ENCODE results near the gene TTC22.

Gene TTC22

DNA sequence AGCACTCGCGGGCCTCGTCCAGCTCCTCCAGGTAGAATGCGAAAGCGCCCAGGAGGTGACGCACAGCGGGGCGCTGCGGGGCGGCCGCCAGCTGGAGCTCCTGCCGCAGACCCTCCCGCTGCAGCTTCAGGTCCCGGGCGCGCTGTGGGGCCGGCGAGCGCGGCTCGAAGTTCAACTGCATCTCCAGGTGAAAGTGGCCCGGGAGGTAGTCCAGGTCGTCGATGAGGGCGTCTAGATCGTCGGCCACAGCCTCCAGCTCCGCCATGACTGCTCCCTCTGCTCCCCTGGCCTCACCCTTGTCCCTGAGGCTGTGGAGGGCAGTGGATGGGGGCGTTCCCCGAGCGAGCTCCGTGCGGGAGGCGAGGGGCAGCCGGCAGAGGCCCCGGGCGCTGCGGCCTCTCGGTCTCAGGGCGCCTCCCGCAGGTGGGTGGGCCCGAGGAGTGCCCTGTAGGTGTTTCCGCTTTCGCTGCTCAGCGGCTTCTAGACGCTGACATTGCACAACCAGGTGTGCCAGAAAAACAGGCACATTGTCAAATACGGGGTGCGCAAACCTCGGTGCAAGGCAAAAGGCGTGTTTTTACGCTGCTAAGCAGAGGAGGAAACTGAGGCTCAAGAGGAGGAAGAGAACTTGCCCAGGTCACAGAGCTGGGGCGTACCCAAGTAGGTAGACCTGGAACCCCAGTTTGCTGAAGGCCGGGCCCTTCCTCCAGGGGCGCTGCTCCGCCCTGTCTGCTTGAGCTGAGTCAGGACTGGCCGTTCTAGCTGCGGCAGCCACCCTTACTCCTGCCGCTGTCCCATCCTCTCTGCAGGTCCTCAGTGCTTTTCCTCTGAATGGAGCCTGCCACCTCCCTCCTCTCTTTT lies at the start of gene TTC22:
Gene TTC22 (minus strand): TSS at position 425 of the 861 bp plus-strand sequence. CDS start 160 bp downstream, at position 265.
- ATAC-seq (replicated peaks): peak; percentile 93
- H3K4me1 Mint-ChIP-seq: peaks cover 21 to 32% of the 10 kb centered on the region in 2 donors

DNA sequence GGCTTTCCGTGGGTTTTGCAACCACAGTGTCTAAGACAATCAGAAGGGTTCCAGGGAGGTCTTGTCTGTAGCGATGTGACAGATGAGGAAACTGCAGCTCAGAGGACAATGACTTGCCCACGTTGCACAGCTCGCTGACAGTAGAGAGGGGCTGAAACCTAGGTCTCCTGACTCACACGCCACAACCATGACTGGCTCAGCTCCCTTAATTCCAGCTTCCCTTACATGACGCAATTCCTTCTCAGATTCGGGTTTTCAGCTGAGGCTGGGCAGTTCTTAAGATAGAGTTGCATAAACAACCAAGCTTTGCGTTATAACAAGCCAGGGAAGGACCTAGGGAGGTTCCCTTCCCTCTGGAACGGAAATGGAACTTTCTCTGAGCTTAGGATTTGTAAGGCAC lies 49.6 kb upstream of the TTC22 start:
- Mint-ChIP-seq H3K27me3 (no peaks in the 10 kb centered on the region), H3K36me3 (peaks cover 55 to 79% of the 10 kb centered on the region in 2 donors), H3K27ac (no peak overlapping the region), H3K9me3 (no peaks in the 10 kb centered on the region), H3K4me3 (no peak overlapping the region), H3K4me1 (no peaks in the 10 kb centered on the region)
- ATAC-seq (replicated peaks): no peak
- DNase-seq: no peak

More for the DNA sequence above, at the start of gene TTC22:
- Mint-ChIP-seq H3K9me3 (no peaks in the 10 kb centered on the region), H3K4me3 (peak within 1 kb of the TSS; percentile 88 to 91), H3K27ac (peak within 1 kb of the TSS; percentile 60), H3K36me3 (peaks cover 5 to 6% of the 10 kb centered on the region in 2 donors), H3K27me3 (no peaks in the 10 kb centered on the region)
- DNase-seq: peak; percentile 64

DNA sequence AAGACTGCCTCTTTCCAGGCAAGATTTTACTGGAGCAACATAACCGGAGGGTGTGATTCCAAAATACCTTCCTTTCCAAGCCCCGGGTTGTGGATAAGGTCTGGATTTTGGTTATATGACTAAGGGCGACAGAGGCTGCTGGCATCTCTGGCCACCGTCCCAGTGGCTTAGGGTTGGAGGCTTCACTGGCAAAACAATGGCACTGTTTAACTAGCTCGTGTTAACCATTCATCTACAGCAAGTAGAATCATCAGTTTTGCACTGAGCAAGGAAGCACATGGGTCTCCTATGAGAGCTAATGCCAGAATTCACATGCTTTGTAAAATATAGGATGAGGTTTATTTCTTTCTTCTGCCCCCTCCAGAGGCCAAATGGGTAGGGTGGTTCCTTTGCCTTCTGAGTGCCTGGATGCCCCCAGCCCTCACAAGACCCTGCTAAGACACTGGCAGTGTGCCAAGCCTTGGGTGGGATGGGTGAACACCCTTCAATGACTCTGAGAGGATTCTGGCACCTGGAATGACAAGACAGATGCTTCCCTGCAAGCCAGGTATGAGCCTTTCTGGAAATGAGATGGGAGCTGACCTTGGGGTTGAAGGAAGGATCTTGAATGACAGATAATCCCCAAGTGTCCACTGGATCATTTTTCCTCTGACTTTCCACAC lies 49.1 kb upstream of the TTC22 start:
- Mint-ChIP-seq H3K4me1 (no peaks in the 10 kb centered on the region), H3K27me3 (no peaks in the 10 kb centered on the region), H3K9me3 (no peaks in the 10 kb centered on the region), H3K36me3 (peaks cover 55 to 76% of the 10 kb centered on the region in 2 donors), H3K4me3 (no peak overlapping the region), H3K27ac (no peak overlapping the region)
- ATAC-seq (replicated peaks) (no peak), DNase-seq (no peak)

DNA sequence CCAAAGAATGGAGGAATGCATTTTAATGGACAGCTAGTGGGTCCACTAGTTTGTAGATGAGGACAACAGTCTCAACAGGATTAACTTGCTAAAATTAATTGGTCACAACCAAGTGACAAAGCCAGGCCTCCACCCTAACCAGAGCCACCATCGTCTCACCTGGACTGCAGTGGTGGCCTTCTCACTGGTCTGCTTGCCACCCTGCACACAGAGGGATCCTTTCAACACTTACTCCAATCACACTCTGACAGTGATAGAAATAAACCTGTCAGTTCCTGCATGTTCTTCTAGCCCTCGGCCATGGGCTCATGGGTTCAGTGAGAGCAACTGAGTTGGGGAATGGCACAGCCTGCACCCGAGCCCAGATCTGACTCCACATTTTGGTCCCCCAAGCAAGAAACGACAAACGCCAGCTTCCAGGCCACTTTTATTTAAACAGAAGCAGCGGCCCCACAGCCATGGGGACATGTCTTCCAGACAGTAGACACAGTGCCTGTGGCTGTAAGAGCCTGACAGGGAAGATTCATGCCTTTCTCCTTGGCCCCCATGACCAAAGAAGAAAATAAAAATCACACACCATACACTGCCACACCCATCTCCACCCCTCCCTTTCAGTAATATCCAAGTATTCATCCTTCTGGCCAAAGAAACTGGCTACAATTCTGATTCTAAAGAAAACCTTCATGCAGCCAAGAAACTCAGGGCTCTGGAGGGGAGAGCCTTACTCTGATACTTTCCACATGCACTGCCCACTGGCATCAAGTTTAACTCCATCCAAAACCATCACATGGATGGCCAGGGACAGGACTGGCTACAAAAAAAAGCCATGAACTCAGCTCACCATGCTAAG lies 48.3 kb upstream of the TTC22 start:
- peaks cover 52 to 70% of the 10 kb centered on the region in 2 donors for H3K36me3 Mint-ChIP-seq
- DNase-seq (no peak), ATAC-seq (replicated peaks) (no peak)
- H3K9me3 Mint-ChIP-seq: no peaks in the 10 kb centered on the region
- no peak overlapping the region for H3K4me3 Mint-ChIP-seq
- H3K27ac Mint-ChIP-seq: no peak overlapping the region
- no peaks in the 10 kb centered on the region for H3K4me1 Mint-ChIP-seq
- H3K27me3 Mint-ChIP-seq: no peaks in the 10 kb centered on the region

DNA sequence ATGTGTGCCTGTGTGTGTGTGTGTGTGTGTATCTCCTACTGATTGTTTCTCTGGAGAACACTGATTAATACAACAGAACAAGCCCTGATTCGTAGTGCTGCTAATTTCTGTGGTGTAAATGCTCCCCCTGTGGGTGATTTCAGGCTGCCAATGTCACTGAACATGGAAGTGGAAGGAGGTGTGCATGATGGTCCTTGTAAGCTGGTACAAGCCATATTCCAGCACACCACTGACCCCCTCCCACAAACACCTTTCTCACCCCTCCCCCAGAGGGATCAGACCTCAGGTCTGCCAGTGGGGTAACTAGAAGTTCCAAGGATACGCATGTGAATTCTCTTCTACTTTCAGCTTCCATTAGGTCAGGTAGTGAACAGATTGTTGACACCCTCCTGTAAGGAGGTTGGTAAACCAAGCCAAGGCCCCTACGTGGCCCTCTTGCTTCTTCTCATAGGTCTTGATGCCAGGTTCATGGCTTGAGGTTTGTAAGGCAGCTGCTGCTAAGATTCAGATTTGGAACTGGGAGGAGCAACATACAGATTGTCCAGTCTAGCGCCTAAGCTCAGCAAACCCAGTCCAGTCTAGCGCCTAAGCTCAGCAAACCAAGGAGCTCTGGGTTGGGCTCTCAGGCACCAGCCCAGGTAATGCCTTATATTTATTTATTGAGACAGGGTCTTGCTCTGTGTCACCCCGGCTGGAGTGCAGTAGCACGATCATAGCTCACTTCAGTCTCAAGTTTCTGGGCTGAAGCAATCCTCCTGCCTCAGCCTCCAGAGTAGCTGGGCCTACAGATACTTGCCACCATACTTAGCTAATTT lies 47.2 kb upstream of the TTC22 start:
- H3K36me3 Mint-ChIP-seq: peaks cover 45 to 65% of the 10 kb centered on the region in 2 donors
- DNase-seq (no peak), ATAC-seq (replicated peaks) (no peak)
- no peak overlapping the region for H3K4me3 Mint-ChIP-seq
- H3K4me1 Mint-ChIP-seq: no peaks in the 10 kb centered on the region
- H3K27ac Mint-ChIP-seq: no peak overlapping the region
- H3K9me3 Mint-ChIP-seq: no peaks in the 10 kb centered on the region
- no peaks in the 10 kb centered on the region for H3K27me3 Mint-ChIP-seq

DNA sequence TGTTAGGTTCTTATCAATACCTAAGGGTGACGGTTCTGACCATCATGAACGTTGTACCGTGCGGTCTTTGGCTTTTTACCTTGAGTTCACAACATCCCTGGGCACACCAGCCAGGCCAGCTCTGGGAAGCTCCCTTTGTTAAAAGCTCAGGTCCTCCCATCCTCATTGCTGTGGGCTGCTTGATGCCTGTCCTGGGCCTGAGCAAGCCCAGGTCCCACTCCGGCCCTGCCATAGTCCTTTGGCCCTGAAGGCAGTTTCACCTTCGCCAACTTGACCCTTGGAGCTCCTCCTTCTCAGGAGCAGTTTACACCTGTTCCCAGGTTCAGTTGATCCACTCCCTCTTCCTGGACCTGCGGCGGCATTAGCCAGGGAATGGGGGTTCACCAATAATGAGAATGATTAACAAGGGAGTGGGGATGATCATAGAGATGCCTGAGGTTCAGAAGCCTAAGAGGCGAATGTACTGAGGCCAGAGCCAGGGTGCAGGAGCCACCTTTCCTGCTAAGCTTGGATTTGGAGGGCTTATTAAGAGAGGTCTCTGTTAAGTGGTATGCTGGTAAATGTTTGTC lies 45.7 kb upstream of the TTC22 start:
- Mint-ChIP-seq H3K36me3 (peaks cover 33 to 50% of the 10 kb centered on the region in 2 donors), H3K4me3 (no peak overlapping the region), H3K27me3 (no peaks in the 10 kb centered on the region), H3K9me3 (no peaks in the 10 kb centered on the region), H3K4me1 (no peaks in the 10 kb centered on the region), H3K27ac (no peak overlapping the region)
- DNase-seq: no peak
- ATAC-seq (replicated peaks): no peak

DNA sequence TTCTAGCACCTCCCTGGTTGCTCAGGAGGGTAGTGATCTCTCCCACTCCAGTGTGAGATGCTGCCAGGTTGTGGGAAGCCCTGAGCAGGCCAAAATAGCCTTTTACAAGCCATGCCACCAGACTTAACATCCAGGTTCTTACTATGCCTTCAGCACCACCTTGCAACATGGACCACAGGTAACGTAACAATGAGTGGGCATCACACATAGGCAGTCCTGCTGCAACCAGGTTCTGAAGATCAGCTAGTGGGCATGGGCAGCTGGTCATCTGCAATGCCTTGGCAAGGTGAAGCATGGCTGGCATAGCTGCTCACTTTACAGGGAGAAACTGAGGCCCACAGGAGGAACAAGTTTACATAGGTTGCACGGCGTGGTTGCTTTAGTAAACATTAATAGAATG lies 45.2 kb upstream of the TTC22 start:
- no peaks in the 10 kb centered on the region for H3K4me1 Mint-ChIP-seq
- no peak for ATAC-seq (replicated peaks)
- DNase-seq: no peak
- H3K27me3 Mint-ChIP-seq: no peaks in the 10 kb centered on the region
- H3K9me3 Mint-ChIP-seq: no peaks in the 10 kb centered on the region
- no peak overlapping the region for H3K4me3 Mint-ChIP-seq
- H3K27ac Mint-ChIP-seq: no peak overlapping the region
- H3K36me3 Mint-ChIP-seq: peaks cover 28 to 45% of the 10 kb centered on the region in 2 donors

DNA sequence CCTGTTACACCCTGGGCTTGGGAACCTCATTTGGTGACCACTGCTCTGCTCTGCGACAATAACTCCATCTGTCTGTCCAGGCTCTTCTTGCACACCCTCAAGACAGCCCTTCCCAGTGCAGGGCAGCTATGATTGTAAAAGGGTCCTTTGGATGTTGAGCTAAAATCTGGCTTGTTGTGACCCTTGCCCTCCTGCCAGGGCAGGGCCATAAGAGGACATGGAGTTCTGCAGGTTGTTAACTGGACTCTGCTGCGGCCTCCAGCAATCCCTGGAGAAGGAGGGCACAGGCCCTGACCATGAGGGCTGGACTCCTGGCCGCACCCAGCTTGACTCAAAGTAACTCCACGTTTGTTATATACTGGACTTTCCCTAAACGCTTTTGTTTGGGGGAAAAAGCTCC lies 44.6 kb upstream of the TTC22 start:
- Mint-ChIP-seq H3K9me3 (no peaks in the 10 kb centered on the region), H3K27ac (no peak overlapping the region), H3K4me3 (no peak overlapping the region)

DNA sequence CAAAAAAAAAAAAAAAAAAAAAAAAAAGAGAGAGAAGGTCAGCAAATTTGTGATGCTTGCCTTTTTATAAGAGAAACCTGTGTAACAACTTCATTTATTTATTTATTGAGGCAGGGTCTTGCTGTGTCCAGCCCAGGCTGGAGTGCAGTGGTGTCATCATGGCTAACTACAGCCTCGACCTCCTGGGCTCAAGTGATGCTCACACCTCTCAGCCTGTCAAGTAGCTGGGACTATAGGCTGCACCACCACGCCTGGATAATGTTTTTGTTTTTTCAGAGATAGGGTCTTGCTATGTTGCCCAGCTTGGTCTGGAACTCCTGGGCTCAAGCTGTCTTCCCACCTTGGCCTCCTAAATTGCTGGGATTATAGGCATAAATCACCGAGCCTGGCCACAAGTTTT lies 43.4 kb upstream of the TTC22 start:
- peaks cover 15 to 28% of the 10 kb centered on the region in 2 donors for H3K36me3 Mint-ChIP-seq
- H3K27ac Mint-ChIP-seq: no peak overlapping the region
- H3K4me1 Mint-ChIP-seq: no peaks in the 10 kb centered on the region
- DNase-seq: no peak
- no peaks in the 10 kb centered on the region for H3K9me3 Mint-ChIP-seq
- H3K4me3 Mint-ChIP-seq: no peak overlapping the region
- ATAC-seq (replicated peaks): no peak
- H3K27me3 Mint-ChIP-seq: peaks cover 0 to 4% of the 10 kb centered on the region in 2 donors

More for the DNA sequence above, 44.6 kb upstream of the TTC22 start:
- Mint-ChIP-seq H3K36me3 (peaks cover 23 to 40% of the 10 kb centered on the region in 2 donors), H3K4me1 (no peaks in the 10 kb centered on the region), H3K27me3 (peaks cover 0 to 4% of the 10 kb centered on the region in 2 donors)
- ATAC-seq (replicated peaks) (no peak), DNase-seq (no peak)

DNA sequence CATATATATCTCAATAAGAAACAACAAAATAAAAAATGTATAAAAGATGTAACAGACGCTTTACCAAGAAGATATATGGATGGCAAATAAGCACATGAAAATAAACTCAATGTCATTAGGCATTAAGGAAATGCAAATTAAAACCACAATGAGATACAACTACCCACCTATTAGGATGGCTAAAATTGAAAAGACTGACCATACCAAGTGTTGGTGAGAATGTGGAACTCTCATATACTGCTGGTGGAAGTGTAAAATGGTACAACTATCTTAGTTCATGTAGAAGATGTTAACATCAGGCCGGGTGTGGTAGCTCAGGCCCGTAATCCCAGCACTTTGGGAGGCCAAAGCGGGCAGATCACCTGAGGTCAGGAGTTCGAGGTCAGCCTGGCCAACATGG lies 42.3 kb upstream of the TTC22 start:
- no peak overlapping the region for H3K4me3 Mint-ChIP-seq
- H3K27me3 Mint-ChIP-seq: peaks cover 0 to 4% of the 10 kb centered on the region in 2 donors
- peaks cover 4 to 17% of the 10 kb centered on the region in 2 donors for H3K36me3 Mint-ChIP-seq
- H3K9me3 Mint-ChIP-seq: no peaks in the 10 kb centered on the region
- no peak overlapping the region for H3K27ac Mint-ChIP-seq
- ATAC-seq (replicated peaks) (no peak), DNase-seq (no peak)
- H3K4me1 Mint-ChIP-seq: no peaks in the 10 kb centered on the region

DNA sequence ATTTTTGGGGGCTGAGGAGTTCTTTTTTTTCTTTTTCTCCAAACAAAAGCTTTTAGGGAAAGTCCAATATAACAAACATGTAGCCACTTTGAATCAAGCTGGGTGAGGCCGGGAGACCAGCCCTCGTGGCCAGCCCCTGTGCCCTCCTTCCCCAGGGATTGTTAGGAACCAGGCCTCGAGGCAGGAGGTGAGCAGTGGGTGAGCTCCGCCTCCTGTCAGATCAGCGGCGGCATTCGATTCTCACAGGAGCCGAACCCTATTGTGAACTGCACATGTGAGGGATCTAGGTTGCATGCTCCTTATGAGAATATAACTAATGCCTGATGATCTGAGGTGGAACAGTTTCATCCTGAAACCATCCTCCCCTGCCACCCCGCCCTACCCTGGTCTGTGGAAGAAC lies 41.8 kb upstream of the TTC22 start:
- Mint-ChIP-seq H3K4me1 (no peaks in the 10 kb centered on the region), H3K36me3 (peaks cover 3 to 12% of the 10 kb centered on the region in 2 donors), H3K9me3 (no peaks in the 10 kb centered on the region), H3K27ac (no peak overlapping the region), H3K4me3 (no peak overlapping the region), H3K27me3 (peaks cover under 1 to 6% of the 10 kb centered on the region in 2 donors)
- DNase-seq (no peak), ATAC-seq (replicated peaks) (no peak)

DNA sequence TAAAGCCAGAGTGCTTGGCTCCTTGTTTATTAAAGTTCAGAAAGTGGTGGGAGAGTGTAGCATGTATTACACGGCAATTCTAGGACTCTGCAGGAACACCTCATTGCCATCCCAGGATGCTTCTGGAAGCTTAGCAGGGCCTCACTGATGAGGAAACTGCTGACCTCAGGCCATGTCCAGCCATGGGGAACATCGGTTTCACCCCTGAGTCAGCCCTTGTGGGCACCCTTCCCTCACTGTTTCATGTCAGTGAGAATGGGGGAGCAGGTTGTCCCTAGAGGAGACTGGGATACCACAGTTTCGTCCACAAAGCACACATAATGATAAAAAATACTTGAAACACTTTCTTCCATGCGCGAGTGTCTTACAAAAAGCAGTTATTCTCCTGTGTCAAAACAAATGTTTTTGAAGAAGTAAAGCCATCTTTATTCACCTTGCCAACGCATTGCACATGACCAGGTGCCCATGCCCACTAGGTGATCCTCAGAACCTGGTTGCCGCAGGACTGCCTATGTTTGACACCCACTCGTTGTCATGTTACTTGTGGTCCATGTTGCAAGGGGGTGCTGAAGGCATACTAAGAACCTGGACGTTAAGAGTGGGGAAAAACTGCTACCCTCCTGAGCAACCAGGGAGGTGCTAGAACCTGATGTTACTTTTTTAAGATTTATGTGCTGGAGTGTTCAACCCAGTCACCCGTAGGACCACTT lies 41.2 kb upstream of the TTC22 start:
- Mint-ChIP-seq H3K27me3 (peaks cover 5 to 11% of the 10 kb centered on the region in 2 donors), H3K27ac (no peak overlapping the region), H3K9me3 (no peaks in the 10 kb centered on the region), H3K4me3 (no peak overlapping the region), H3K4me1 (no peaks in the 10 kb centered on the region), H3K36me3 (peaks cover 3 to 6% of the 10 kb centered on the region in 2 donors)
- no peak for ATAC-seq (replicated peaks)
- DNase-seq: no peak

DNA sequence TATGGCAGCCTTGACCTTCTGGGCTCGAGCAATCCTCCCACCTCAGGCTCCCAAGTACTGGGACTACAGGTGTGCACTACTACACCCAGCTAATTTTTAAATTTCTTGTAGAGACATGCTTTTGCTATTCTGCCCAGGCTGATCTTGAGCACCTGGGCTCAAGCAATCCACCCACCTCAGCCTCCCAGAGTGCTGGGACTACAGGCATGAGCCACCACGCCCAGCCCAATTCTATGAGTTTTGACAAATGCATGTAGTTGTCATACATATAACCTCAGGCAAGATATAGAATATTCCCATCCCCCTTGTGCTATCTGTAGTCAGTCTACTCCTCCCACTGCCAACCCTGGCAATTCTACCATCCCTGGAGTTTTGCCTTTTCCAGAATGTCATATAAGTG lies 38.7 kb upstream of the TTC22 start:
- no peaks in the 10 kb centered on the region for H3K4me1 Mint-ChIP-seq
- peaks cover 16 to 24% of the 10 kb centered on the region in 2 donors for H3K27me3 Mint-ChIP-seq
- H3K9me3 Mint-ChIP-seq: no peaks in the 10 kb centered on the region
- no peak overlapping the region for H3K4me3 Mint-ChIP-seq
- H3K36me3 Mint-ChIP-seq: peaks cover 0 to 6% of the 10 kb centered on the region in 2 donors
- H3K27ac Mint-ChIP-seq: no peak overlapping the region
- ATAC-seq (replicated peaks) (no peak), DNase-seq (no peak)
